Raji (cell line): ENCODE measurements around the gene IL6ST.

Experiments
- POLR2A ChIP-seq: IDR thresholded peaks from 2 replicates; pipeline ENCODE4 v1.6.1; 2011; ENCODE audit warnings: low read depth, low read length, control low read depth; ENCODE audit not compliant: insufficient read depth

The IL6ST gene

DNA sequence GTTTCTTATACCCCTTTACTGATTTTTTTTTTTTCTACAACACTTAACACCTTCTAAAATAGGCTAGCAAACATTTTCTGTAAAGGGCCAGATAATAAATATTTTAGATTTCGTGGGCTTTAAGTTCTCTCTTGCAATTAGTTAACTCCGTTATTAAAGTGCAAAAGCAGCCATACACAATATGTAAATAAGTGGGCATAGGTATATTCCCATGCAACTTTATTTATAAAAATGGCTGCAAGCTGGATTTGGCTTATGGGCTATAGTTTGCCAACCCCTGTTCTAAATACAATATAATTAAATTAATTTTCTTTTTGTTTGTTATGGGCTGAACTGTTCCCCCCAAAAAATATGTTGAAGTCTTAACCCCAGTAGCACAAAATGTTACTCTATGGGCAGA, 10.8 kb downstream of the IL6ST start:
- no peak for TF ChIP-seq POLR2A

DNA sequence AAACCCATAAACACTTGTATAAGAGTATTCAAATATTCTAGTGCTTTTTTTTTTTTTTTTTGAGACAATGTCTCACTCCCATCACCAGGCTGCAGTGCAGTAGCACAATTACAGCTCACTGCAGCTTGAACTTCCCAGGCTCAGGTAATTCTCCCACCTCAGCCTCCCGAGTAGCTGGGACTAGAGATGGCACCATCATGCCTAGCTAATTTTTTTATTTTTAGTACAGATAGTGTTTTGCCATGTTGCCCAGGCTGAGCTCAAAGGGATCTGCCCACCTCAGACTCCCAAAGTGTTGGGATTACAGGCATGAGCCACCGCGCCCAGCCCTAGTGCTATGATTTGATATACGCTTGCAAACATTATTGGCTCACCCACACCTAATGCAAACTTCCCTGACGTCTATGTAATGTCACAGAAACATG, 11.8 kb downstream of the IL6ST start:
- no peak for TF ChIP-seq POLR2A

DNA sequence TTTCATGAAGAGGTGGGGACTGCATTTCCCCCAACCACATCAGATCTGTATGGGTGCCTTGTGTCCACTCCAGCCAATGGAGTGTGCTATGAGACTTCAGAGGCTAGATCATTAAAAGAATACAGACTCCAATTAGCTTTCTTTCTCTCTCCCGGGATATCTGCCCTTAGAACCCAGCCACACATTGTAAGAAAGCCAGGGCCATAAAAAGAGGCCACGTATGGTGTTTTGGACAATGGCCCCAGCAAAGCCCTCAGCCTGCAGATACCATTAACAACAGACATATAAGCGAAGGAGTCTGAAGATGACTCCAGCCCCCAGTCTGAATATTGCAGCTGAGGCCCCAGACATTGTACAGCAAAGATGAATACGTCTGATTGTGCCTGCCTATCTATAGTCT, 21.5 kb downstream of the IL6ST start:
- TF ChIP-seq POLR2A = no peak

DNA sequence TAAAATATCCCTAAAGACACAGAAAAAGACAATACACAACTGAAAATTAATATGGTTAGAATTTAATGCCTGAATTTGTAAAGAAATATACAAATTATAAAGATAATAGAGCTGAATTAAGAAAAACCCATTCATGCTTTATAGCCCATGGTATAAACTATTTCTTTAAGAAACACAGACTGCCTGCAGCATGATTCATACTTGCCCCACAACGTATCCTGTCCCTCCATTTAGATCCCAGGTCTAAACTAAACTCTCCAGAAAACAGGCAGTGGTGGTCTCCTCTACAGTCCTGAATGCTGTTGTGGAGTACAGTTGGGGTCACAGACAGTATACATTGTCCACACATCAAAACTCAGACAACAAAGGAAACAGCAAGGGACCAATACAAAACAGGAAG, 24.8 kb downstream of the IL6ST start:
- no peak for TF ChIP-seq POLR2A

DNA sequence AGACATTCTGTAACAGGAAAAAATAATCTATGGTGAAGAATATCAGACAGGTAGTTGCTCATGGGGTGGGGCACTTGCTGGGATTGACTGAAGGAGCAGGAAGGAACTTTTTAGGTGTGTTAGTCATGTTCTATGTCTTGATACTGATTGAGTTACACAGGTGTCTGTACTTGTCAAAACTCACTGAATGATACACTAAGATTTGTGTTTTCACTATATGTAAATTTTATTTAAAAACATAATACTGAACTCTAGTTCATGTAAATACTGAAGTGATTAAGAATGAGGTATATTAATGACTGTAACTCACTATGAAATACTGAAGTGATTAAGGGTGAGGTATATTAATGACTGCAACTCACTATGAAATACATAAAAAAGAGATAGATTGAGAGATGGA, 28.5 kb downstream of the IL6ST start:
- TF ChIP-seq POLR2A = no peak

DNA sequence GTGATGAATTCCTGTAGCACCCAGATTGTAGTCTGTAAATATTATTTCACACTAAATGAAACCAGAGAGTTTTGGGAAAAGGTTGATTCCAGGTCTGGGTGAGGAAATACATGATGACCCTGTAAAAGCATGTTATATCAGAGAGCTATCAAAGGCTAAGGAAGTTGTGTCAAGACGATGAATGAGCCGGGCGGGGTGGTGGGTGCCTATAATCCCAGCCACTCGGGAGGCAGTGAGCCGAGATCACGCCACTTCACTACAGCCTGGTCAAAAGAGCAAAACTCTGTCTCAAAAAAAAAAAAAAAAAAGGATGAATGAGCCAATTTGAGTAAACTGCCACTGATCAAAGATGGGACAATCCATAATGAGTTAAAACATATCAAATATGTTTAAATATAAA, 29.2 kb downstream of the IL6ST start:
- TF ChIP-seq POLR2A = no peak

- TF ChIP-seq POLR2A = no peak
Observed at GRCh38 chr5:55960779-55961178, 34.0 kb downstream of the IL6ST start.

- no peak for TF ChIP-seq POLR2A
Observed at GRCh38 chr5:55959208-55959607, 35.6 kb downstream of the IL6ST start.

DNA sequence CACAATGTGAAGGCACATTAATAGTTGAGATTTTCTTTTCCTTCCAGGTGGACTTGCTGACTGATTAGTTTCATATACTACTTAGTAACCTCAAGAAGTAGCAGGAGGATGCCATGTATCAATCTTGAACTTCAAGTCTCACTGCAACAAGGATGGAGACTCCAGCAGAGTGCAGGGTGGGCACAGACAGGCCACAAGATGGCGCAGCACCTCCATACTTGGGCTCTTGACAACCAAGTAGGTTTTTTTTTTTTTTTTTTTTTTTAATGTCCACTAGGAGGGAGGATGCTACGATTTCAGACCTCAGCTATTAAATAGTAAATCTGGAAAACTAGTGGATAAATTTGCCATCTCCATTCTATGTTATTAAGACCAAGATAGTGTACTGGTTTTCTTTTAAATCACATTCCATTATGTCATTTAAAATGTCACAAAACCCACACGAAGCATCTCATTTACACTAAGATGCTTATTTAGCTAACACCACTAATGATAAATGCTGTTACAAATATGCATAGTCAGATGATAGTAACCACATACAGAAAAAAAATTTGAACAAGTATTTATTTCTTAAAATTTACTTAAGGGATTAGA, 58.6 kb downstream of the IL6ST start:
- no peak for TF ChIP-seq POLR2A

GRCh38 chr5:55935371-55935770, 59.4 kb downstream of the IL6ST start:
- TF ChIP-seq POLR2A = no peak

- no peak for TF ChIP-seq POLR2A
Observed at GRCh38 chr5:55934720-55935119, 60.0 kb downstream of the IL6ST start.

- TF ChIP-seq POLR2A = no peak
Observed at GRCh38 chr5:55934115-55934613, 60.6 kb downstream of the IL6ST start.

DNA sequence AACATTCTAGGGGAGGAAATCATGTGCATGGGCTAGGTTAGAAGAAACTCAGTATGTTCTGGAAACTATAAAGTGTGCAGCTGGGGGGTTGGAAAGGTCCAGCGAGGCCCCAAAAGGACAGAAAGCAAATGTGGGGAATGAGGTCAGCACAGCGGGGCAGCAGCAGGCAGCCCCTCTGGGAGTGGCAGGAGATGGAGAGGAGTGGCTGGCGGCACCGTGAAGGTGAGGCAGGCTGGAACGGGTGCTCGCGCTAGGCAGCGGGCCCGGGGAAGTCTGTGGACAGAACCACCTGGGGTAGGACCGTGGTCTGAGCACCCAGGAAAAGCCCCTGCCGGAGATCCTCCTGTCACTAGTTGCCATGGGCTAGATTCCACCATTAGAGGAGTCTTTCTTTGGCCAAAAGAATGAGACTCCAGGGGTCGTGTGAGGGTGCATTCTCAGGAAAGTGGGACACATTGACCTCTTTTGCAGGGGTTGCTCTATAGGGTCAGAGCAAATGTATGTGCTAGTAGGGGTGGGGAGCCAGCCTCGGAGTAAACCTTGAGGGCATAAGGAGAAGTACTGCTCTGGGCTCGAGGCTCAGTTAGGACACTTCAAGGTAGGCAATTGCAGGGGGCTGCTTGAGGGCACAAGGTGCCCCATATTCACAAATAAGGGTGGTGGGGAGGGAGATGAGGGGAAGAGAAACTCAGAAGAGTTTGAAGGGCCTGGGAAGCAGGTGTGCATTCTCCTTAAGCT, 61.2 kb downstream of the IL6ST start:
- no peak for TF ChIP-seq POLR2A

GRCh38 chr5:55932700-55933099, 62.1 kb downstream of the IL6ST start:
- no peak for TF ChIP-seq POLR2A

- no peak for TF ChIP-seq POLR2A
Observed at GRCh38 chr5:55929020-55929799, 65.6 kb downstream of the IL6ST start.
